Activated naive CD8-positive, alpha-beta T cell treated with anti-CD3 and anti-CD28 coated beads, Interleukin-2, amount 50 U/mL, for 24 hours (primary cell): ENCODE results near the gene PASK.

Experiments used
- ATAC-seq: fragments of 150-1000 bp; cut with Tn5 transposase; one replicate; pipeline ENCODE4 v1.10.0; 2021
- DNase-seq: peaks from one replicate; pipeline ENCODE4 v3.0.0; 2021
- H3K27ac Mint-ChIP-seq: one replicate; pipeline ENCODE4 v1.8.0; 2021; ENCODE audit warnings: mild to moderate bottlenecking, mixed read lengths
- H3K27me3 Mint-ChIP-seq: one replicate; pipeline ENCODE4 v1.8.0; 2021; ENCODE audit warnings: mixed read lengths
- H3K36me3 Mint-ChIP-seq: one replicate; pipeline ENCODE4 v1.8.0; 2021; ENCODE audit warnings: low read depth, mixed read lengths
- H3K4me1 Mint-ChIP-seq: one replicate; pipeline ENCODE4 v1.8.0; 2021; ENCODE audit warnings: mixed read lengths
- H3K4me3 Mint-ChIP-seq: one replicate; pipeline ENCODE4 v1.8.0; 2021; ENCODE audit warnings: mild to moderate bottlenecking, moderate library complexity, mixed read lengths
- H3K9me3 Mint-ChIP-seq: one replicate; pipeline ENCODE4 v1.8.0; 2021; ENCODE audit warnings: mixed read lengths

PASK gene

GRCh38 chr2:241131531-241131930 is 17.7 kb downstream of the PASK start:
- no peak overlapping the region for H3K4me3 Mint-ChIP-seq
- peaks cover 26% of the 10 kb centered on the region for H3K4me1 Mint-ChIP-seq
- no peak overlapping the region for H3K27ac Mint-ChIP-seq
- no peak for DNase-seq
- peaks cover 21% of the 10 kb centered on the region for H3K36me3 Mint-ChIP-seq
- H3K27me3 Mint-ChIP-seq, result no peaks in the 10 kb centered on the region
- no peak for ATAC-seq
- H3K9me3 Mint-ChIP-seq, result no peaks in the 10 kb centered on the region

GRCh38 chr2:241130316-241130715 is 19.0 kb downstream of the PASK start:
- Mint-ChIP-seq H3K27me3 (no peaks in the 10 kb centered on the region), H3K4me3 (no peak overlapping the region), H3K4me1 (peaks cover 28% of the 10 kb centered on the region), H3K27ac (no peak overlapping the region), H3K9me3 (no peaks in the 10 kb centered on the region), H3K36me3 (peaks cover 16% of the 10 kb centered on the region)
- no peak for ATAC-seq
- no peak for DNase-seq

GRCh38 chr2:241129086-241129871 is 20.0 kb downstream of the PASK start:
- Mint-ChIP-seq H3K27ac (no peak overlapping the region), H3K4me1 (peaks cover 28% of the 10 kb centered on the region), H3K36me3 (peaks cover 18% of the 10 kb centered on the region), H3K27me3 (no peaks in the 10 kb centered on the region), H3K9me3 (no peaks in the 10 kb centered on the region), H3K4me3 (no peak overlapping the region)
- ATAC-seq (no peak), DNase-seq (no peak)

DNA sequence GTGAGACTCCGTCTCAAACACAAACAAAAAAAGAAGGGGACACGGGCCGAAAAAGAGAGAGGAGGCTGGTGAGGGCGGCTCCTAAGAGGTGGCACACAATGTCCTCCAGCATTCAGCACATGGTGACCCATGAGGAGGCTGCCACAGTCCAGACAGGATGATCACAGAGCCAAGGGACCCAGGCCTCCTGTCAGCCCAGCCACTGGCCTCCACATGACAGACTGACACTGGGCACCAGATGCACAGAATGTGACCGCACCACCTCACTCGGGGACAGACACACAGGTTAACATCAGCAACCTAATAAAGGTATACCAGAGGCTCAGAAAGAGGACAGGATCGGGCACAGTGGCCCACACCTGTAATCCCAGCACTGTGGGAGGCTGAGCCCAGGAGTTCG is 21.0 kb downstream of the PASK start:
- no peaks in the 10 kb centered on the region for H3K27me3 Mint-ChIP-seq
- no peak for DNase-seq
- no peak overlapping the region for H3K4me3 Mint-ChIP-seq
- peaks cover 22% of the 10 kb centered on the region for H3K36me3 Mint-ChIP-seq
- peak overlapping the region; percentile 81 for H3K27ac Mint-ChIP-seq
- no peak for ATAC-seq
- peaks cover 28% of the 10 kb centered on the region for H3K4me1 Mint-ChIP-seq
- no peaks in the 10 kb centered on the region for H3K9me3 Mint-ChIP-seq

DNA sequence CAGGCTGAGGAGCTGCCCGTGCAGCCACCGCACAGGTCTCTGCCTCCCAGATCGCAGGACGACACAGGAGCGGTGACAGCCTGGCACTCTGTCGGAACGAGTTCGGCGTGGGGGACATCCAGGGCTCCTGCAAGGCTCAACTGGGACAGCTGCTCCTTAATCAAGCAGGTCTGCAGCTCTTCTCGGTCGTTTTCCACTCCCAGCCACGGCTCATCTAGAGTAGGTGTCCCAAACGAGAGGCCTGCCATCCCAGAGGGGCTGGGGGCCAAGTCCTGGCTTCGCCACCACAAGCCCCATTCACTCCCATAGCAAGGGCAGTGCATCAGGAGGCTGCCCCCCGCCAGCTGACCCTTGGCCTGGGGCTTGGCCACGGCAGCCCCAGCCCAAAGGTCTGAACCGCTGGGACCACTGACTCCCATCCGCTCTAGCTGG is 22.5 kb downstream of the PASK start:
- H3K4me1 Mint-ChIP-seq, result peaks cover 28% of the 10 kb centered on the region
- H3K4me3 Mint-ChIP-seq, result no peak overlapping the region

GRCh38 chr2:241126201-241126611 is 23.1 kb downstream of the PASK start:
- H3K9me3 Mint-ChIP-seq, result peaks cover under 1% of the 10 kb centered on the region
- H3K4me3 Mint-ChIP-seq, result no peak overlapping the region
- H3K27ac Mint-ChIP-seq, result no peak overlapping the region
- peaks cover 22% of the 10 kb centered on the region for H3K36me3 Mint-ChIP-seq
- ATAC-seq, result no peak
- no peaks in the 10 kb centered on the region for H3K27me3 Mint-ChIP-seq
- peaks cover 28% of the 10 kb centered on the region for H3K4me1 Mint-ChIP-seq
- no peak for DNase-seq

More for the DNA sequence above, 22.5 kb downstream of the PASK start:
- ATAC-seq (no peak), DNase-seq (no peak)
- Mint-ChIP-seq H3K36me3 (peaks cover 16% of the 10 kb centered on the region), H3K9me3 (no peaks in the 10 kb centered on the region), H3K27ac (no peak overlapping the region), H3K27me3 (no peaks in the 10 kb centered on the region)

DNA sequence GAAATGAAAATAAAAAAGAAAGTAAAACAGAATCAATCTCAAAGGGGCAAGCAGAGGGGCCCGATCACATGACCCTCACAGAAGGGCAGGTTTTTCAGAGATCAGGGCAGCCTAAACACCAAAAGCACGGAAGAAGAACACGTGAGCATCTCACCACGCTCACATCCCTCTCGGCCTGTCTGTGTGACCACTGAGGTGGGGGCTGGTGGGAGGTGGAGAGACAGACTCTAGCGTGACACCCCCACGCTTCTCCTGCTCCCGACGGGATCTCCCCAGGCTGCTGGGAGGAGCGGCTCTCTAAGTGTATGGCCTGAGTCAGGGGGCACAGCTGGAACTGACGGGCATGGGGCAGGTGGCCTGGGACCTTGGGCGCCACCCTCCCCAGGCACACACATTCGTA is 23.6 kb downstream of the PASK start:
- no peaks in the 10 kb centered on the region for H3K27me3 Mint-ChIP-seq
- peaks cover 25% of the 10 kb centered on the region for H3K36me3 Mint-ChIP-seq
- DNase-seq (no peak), ATAC-seq (no peak)
- H3K4me3 Mint-ChIP-seq, result no peak overlapping the region
- peaks cover 28% of the 10 kb centered on the region for H3K4me1 Mint-ChIP-seq
- H3K27ac Mint-ChIP-seq, result no peak overlapping the region
- peaks cover 6% of the 10 kb centered on the region for H3K9me3 Mint-ChIP-seq

- H3K4me1 Mint-ChIP-seq, result peaks cover 25% of the 10 kb centered on the region
- ATAC-seq, result no peak
- peaks cover 11% of the 10 kb centered on the region for H3K9me3 Mint-ChIP-seq
- DNase-seq, result no peak
- no peak overlapping the region for H3K4me3 Mint-ChIP-seq
- H3K27me3 Mint-ChIP-seq, result no peaks in the 10 kb centered on the region
- H3K27ac Mint-ChIP-seq, result no peak overlapping the region
- H3K36me3 Mint-ChIP-seq, result peaks cover 26% of the 10 kb centered on the region
Measured at GRCh38 chr2:241123816-241124536, 25.3 kb downstream of the PASK start.

GRCh38 chr2:241122376-241123002 is 26.8 kb downstream of the PASK start:
- ATAC-seq, result no peak
- no peak for DNase-seq
- no peak overlapping the region for H3K27ac Mint-ChIP-seq
- H3K4me3 Mint-ChIP-seq, result no peak overlapping the region
- no peaks in the 10 kb centered on the region for H3K27me3 Mint-ChIP-seq
- H3K36me3 Mint-ChIP-seq, result peaks cover 24% of the 10 kb centered on the region
- peaks cover 11% of the 10 kb centered on the region for H3K9me3 Mint-ChIP-seq
- H3K4me1 Mint-ChIP-seq, result peaks cover 10% of the 10 kb centered on the region

DNA sequence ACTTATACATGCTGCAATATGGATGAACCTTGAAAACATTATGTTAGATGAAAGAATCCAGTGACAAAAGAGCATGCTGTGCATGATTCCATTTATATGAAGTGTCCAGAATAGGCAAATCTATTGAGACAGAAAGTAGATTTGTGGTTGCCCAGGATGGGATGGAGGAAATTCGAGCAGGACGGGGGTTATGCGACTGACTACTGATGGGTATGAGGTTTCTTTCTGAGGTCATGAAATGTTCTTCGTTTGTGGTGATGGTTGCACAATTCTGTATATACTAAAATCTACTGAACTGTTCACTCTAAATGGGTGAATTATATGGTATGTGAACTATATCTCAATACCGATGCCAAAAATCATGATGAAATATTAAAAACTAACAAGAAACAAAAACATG is 28.3 kb downstream of the PASK start:
- DNase-seq (no peak), ATAC-seq (no peak)
- Mint-ChIP-seq H3K9me3 (peaks cover 11% of the 10 kb centered on the region), H3K27ac (no peak overlapping the region), H3K4me3 (no peak overlapping the region), H3K36me3 (peaks cover 36% of the 10 kb centered on the region), H3K4me1 (peaks cover 6% of the 10 kb centered on the region), H3K27me3 (no peaks in the 10 kb centered on the region)

GRCh38 chr2:241120440-241120839 is 28.8 kb downstream of the PASK start:
- DNase-seq (no peak), ATAC-seq (peak; percentile 61)
- H3K36me3 Mint-ChIP-seq, result peaks cover 37% of the 10 kb centered on the region
- H3K4me3 Mint-ChIP-seq, result no peak overlapping the region
- H3K9me3 Mint-ChIP-seq, result peaks cover 11% of the 10 kb centered on the region
- H3K27ac Mint-ChIP-seq, result no peak overlapping the region
- no peaks in the 10 kb centered on the region for H3K27me3 Mint-ChIP-seq
- H3K4me1 Mint-ChIP-seq, result peaks cover 4% of the 10 kb centered on the region

GRCh38 chr2:241118737-241119505 is 30.4 kb downstream of the PASK start:
- H3K4me1 Mint-ChIP-seq, result peaks cover 4% of the 10 kb centered on the region
- no peak for ATAC-seq
- peaks cover 33% of the 10 kb centered on the region for H3K36me3 Mint-ChIP-seq
- peaks cover 11% of the 10 kb centered on the region for H3K9me3 Mint-ChIP-seq
- no peak overlapping the region for H3K27ac Mint-ChIP-seq
- no peak overlapping the region for H3K4me3 Mint-ChIP-seq
- no peaks in the 10 kb centered on the region for H3K27me3 Mint-ChIP-seq
- DNase-seq, result no peak

DNA sequence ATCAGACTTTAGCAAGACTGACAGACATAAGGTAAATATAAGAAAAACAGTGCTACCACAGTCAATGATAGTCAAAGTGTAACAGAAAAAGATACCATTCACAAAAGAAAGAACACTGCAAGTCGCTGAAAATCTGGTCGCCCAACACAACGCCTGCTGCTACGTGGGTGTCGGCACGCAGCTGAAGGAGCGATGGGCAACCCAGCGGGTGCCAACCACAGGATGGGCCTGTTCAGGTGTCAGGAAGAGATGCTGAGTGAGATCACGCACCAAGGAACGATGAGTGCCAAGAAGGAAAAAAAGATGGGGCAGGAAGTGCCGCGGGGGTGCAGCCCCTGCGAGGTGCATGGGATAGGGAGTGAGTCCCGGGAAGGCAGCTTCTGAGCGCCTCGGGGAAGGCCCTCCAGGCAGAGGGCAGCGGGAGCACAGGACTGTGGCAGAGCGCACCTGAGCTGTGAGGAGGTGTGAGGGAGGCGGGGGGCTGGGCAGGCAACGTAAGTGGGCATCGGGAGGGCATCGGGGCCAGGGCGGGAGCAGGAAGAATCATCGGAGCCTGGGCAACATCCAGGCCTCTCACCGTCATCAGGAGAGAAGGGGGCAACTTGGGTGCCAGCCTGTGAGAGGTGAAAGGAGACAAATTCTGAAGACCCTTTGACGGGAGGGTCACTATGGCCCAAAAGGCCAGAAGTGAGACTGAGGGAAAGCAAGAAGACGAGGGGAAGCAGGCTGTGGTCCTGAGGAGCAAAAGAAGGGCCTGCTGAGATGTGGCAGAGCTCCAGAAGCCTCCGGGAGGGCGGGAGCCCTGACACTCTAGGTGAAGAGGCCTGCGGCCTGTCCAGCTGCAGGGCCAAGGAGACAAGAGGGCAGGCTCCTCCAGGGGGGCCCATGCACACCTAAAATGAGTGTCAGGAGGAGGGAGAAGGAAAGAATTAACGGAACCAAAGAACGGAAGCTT is 32.4 kb downstream of the PASK start:
- no peaks in the 10 kb centered on the region for H3K27me3 Mint-ChIP-seq
- H3K4me1 Mint-ChIP-seq, result peaks cover 17% of the 10 kb centered on the region
- no peak overlapping the region for H3K4me3 Mint-ChIP-seq
- no peak overlapping the region for H3K27ac Mint-ChIP-seq
- peaks cover 11% of the 10 kb centered on the region for H3K9me3 Mint-ChIP-seq
- DNase-seq (no peak), ATAC-seq (no peak)
- H3K36me3 Mint-ChIP-seq, result peaks cover 36% of the 10 kb centered on the region
